GM04503 (cell line): Measurements from ENCODE around the gene MALAT1.

Experiments used
- DNase-seq: peaks from one replicate; pipeline ENCODE4 v3.0.0-alpha.2; 2012; ENCODE audit warnings: low read depth

Gene MALAT1

DNA sequence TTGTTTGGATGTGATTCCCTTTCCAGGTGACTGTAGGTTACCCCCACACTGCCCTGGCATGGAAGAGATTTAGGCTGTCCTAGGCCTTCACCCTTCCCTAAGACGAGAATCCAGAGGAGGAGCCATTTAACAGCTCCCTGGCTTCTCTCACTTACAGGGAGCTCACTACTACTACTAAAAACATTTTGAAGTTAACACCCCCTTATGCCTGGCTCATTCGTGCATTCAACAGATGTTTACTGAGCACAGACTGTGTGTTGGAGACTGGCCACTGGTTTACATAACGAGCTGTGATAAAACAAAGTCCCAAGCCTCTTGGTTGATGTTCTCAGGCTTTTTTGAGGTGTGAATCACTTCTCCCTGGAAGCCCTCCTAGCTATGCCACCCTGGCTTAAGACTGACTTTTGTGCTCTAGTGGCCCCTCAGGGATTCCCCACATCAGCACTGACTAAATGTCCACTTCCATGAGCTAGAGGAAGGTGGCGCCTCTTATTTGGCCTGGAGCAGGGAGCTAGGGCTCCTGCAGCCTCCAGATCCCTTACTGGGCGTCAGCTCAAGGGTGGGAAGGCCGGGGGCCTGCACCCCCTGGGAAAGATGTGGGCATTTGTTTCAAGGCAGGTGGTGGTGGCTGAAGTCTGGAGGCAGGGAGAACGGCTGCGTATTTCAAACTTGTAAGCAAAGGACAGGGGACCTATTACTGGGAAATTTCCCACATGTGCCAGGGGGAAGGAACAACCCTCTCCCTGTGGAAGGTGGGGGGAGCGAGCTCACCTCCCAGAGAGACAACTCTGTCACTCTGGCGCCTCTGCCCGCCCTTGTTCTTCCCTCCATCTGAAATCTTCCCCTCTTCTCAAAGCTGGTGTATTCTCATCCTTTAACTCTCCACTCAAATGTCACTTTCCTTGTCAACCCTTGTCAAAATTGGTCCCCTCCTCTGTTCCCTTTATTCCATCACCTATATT, 19.4 kb upstream of the MALAT1 start:
- DNase-seq = peak; percentile 99

- no peak for DNase-seq
Measured at GRCh38 chr11:65482306-65482850, 16.5 kb upstream of the MALAT1 start.

- no peak for DNase-seq
Measured at GRCh38 chr11:65485920-65486219, 13.0 kb upstream of the MALAT1 start.

DNA sequence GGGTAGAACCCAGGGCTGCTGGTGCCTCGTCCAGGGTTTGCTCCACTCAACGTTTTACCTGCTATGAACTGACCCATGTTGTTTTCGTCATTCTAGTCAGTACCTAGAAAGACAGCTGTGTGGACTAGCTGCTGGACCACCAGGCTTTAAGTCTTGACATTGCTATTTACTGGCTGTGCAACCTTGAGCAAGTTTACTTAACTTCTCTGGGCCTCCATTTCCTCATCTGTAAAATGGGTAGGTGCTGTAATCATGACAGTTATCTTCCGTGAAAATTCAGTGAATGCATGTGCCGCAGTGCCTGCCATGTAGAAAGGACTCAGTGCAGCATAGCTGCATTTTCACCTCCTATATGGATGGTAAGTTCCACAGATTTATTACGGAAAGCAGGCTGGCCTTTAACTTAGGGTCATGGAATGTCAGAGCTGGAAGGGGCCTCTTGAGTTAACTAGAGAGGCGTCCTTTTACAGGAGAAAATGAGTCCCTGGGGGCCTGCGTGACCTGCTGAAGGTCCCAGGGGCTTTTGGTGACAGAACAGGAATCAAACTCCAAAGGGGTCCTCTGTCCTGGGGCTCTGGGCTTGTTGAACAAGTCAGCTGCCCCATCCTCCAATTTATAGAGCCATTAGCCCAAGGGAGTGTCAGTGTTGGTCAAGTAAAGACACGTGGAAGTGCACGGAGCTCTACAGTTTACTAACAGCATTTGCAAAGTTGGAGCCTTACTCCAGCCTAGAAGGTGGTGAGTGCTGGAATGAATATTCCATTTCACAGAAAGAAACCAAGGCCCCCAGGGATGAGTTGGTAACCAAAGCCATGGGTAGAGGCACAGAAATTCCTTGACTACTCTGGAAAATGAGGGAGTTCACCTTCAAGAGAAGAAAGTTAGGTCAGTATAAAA, 12.0 kb upstream of the MALAT1 start:
- no peak for DNase-seq

DNA sequence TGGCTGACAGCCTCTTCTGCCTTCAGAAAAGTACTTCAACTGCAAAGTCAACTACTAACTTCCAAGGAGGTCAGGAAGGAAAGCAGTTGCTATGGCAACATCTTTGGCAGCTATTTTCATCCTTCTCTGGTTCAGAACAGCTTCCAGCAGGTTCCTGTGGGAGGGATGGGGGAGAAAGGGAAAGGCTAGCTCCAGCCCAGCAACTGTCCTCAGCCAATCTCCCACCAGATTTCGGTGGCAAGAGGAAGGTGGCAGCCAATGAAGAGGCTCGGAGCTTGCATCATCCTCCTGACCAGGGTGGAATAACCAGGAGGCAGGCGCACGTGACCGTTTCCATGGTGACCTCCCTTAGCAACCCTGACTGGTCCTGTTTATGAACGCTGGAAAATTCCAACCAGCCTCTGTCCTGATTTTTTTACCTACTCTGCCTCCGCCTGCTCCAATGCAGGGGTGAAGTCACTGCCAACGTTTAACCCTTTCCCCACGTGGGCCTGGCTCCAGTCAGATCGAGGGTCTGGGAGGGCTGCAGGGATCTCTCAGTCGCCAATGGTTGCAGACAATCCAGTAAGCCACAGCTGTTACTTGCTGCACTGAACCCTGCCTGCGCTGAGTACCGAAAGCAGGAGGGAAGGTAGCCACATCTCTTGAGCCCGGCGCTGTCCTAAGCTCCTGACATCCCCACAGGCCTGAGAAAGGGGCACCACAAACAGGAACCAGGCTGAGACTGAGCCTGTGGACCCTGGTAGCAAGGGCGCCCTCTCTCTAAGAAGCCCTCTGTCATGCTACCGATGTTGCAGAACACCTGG, 11.2 kb upstream of the MALAT1 start:
- DNase-seq = peak; percentile 100

DNA sequence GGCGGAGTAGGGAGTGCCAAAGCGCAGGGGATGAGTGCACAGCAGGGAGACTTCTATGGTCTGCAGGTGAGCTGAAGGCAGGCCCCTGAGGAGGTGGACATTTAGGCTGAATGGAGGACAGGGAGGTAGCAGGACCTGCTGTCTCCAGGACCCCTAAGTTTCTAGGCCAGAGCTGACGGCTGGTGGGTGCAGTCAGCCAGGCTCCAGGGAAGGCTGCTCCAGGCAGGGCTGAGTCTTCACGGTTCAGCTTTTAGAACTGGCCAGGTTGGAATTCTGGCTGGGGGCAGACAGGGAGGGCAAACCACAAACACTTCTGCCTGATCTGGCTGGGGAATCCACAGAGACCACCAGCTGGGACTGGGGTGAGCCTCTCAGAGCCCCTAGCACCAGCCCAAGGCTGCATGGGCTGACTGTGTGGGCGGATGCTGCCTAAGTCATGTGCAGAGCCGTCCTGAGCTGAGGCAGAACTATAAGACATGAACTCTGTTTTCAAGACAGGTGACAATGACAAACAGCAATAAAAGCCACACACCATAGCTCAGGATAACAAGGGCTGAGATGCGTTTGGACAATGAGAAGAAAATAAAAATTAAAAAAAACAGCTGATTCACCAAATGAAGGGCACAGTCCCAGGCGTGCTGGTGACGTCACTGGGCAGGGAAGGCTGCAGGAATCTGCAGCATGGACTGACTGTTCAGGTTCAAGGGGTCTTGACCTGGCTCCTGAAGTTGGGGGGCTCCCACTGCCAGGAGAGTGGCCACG, 10.4 kb upstream of the MALAT1 start:
- no peak for DNase-seq

- DNase-seq = peak; percentile 97
Measured at GRCh38 chr11:65489035-65489705, 9.7 kb upstream of the MALAT1 start.

DNA sequence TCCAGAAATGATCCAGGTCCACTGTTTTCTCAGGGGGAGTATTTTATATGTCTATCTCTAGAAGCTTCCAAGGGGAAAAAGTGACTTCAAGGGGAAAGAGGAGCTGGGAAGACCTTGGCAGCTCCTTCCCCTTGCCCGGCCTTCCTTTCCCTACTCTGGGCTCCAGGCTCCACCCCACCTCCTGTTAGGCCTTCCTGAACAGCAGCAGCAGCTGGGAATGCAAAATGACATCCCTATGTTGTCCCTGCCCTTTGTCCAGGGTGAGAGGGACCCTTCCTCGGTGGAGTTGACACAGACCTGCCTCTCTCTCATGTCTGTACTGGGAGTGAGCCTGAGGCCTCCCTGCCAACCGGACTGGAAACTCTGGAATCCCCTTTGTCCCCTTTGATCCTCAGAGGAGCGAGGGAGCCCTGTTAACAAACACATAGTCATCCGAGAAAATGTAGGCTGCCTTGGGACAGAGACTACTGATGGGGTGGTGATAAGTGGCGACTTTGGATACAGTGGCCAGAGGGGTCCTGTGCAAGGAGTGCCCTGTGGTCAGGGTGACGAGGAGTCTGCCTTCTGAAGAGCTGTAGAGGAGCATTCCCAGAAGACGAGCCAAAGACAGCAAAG, 9.0 kb upstream of the MALAT1 start:
- no peak for DNase-seq

DNA sequence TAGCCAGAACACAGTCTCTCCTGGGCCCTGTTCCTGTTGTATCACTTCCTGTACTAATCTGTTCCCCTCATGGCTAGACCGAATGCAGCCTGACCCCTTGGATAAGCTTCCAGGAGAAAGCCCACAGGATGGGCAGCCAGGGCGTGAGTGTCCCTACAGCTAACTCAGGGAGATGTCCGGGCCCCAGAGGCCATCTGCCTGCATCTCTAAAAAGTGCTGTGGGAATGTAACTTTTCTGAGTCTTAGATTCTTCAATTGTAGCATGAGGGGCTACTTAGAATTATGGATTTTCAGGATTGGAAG, 7.7 kb upstream of the MALAT1 start:
- DNase-seq = no peak

DNA sequence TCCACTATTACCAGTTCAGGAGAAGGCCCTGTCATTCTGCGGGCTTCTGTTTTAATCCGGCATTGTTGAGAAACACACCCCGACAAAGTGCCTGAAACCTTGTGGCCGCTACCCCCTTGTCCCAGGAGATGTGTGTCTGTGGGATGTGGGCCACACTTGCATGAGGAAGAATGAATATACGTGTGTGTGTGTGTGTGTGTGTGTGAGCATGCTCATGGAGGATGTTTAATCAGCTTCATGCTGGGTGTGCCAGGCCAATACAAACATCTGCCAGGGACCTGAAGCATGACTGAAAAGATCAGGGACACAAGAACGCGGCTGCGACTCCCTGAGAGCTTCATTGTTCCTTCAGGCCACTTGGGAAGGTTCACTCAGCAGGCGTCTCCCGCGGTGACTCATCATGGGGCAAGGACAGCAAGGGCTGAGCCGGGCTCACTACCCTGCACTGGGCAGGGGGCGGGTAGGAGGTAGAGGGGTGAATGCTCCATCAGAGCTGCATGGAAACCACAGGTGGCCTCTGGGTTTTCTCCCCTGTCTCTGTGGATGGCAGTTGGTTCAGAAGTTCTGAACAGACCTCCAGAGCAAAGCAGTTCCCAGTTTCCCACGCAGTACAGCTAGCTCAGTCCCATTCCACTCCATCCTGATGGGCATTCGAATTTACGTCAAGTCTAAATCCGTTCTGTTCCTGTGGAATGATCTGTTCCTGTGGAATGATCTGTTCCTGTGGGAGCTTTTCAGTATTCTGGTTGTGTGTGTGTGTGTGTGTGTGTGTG, 7.0 kb upstream of the MALAT1 start:
- peak; percentile 99 for DNase-seq

- DNase-seq = no peak
Measured at GRCh38 chr11:65492387-65492636, 6.5 kb upstream of the MALAT1 start.

DNA sequence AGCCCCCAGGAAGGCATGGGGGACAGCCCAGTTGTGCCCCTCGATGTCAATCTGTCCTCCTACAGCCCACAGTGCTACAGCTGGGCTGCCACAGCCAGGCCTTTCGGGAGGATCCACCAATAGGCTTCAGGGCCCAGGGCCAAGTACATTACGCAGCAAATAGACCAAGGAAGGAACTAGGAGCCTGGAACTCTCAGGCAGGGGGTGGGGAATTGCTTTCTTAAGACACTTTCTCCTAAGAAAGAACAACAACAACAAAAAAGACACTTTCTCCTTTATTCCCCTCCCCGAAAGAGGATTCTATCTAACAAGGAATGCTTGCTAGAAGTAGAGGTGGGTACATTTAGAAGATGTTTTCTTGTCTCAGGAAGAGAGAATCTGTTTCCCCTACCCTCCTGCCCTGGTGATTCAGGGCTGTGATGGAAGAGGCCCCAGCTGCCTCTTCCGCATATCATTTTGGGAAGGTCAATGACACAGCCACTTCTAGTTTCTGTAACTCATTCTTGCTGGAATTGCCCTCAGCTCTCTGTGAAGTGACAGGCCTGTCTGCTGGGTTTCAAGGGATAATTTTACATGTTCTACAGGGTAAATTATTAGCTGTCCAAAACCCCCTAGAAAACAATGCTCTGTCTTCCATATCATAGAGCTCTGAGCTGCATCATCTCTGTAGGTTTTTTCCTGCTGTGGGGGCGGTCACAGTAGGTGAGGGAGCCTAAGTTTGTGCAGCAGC, 6.0 kb upstream of the MALAT1 start:
- DNase-seq = no peak

GRCh38 chr11:65493367-65494176, 5.3 kb upstream of the MALAT1 start:
- DNase-seq = peak; percentile 97

DNA sequence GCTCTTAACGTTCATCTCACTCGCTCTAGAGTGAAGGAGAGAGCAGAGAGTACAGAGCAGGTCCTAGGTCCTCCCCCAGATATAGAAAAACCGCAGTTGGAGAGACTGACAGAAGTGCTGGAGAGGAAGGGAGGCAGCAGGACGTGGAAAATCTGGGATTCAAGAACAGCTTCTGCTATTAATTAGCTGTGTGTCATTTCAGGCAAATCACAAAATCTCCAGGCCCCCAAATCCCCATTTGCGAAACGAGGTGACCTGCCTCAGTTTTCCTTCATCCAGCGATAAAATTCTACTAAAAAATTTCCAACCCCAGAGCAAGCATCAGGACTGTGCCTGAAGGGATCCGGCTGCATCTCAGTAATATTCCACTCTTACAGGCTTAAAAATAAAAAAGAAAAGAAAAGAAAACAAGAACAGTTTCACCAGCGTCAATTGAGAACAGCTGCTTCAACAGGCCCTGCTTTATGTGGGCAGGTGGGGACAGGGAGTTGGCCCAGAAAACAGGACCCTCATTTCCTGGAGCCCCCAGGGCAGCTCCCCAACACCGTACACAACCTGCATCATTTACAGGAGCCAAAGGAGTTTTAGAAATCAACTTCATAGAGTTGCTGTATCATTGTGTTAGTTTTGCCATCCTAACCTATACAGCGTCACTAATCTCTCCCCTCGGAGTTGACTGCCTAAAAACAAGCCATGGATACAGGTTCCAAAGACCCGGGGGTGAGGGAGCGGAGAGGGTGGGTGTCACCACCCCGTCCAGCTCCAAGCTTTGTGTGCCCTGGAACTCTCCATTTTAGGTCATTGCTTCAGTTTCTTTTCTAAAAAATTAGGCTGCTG, 2.3 kb upstream of the MALAT1 start:
- peak; percentile 40 for DNase-seq

- DNase-seq = peak; percentile 82
Measured at GRCh38 chr11:65497141-65498041, 1.5 kb upstream of the MALAT1 start.

GRCh38 chr11:65498042-65498726, 661 bp upstream of the MALAT1 start:
- peak; percentile 27 for DNase-seq
